Activated naive CD8-positive, alpha-beta T cell treated with anti-CD3 and anti-CD28 coated beads, Interleukin-2, amount 10 ng/mL, durations not matched to agents 7 days and 5 days (primary cell): ENCODE measurements around the gene FAM131C. TPM values are rescaled to one million over a fixed set of nuclear protein-coding genes. Genes with fewer than 3 reads are reported as not detected.

Source experiments
- ATAC-seq: fragments of 150-1000 bp; cut with Tn5 transposase; one replicate; pipeline ENCODE4 v1.10.0; 2021; ENCODE audit warnings: low read depth, moderate library complexity
- POLR2A ChIA-PET: fragments of 350-600 bp; sonication (Branson Sonifier 250); formaldehyde crosslinking; loops from one replicate; lab custom pipeline; 2021; ENCODE audit warnings: antibody characterized with exemption; lab: Charles Lee
- DNase-seq: peaks from one replicate; pipeline ENCODE4 v3.0.0; 2021
- H3K27ac Mint-ChIP-seq: one replicate; pipeline ENCODE4 v1.8.0; 2022; ENCODE audit warnings: mild to moderate bottlenecking, mixed read lengths
- H3K27me3 Mint-ChIP-seq: one replicate; pipeline ENCODE4 v1.8.0; 2022; ENCODE audit warnings: mild to moderate bottlenecking, moderate library complexity, mixed read lengths
- H3K36me3 Mint-ChIP-seq: one replicate; pipeline ENCODE4 v1.8.0; 2021; ENCODE audit warnings: mild to moderate bottlenecking, mixed read lengths
- H3K4me1 Mint-ChIP-seq: one replicate; pipeline ENCODE4 v1.8.0; 2021; ENCODE audit warnings: mixed read lengths
- H3K4me3 Mint-ChIP-seq: one replicate; pipeline ENCODE4 v1.8.0; 2022; ENCODE audit warnings: mild to moderate bottlenecking, moderate library complexity, mixed read lengths
- H3K9me3 Mint-ChIP-seq: one replicate; pipeline ENCODE4 v1.8.0; 2021; ENCODE audit warnings: mixed read lengths
- total RNA-seq, 2 experiments: library from RNA; stranded (reverse); gene quantifications; one replicate each; pipeline ENCODE4 v1.2.3, GENCODE V29; 2021

Gene FAM131C
- total RNA-seq, 2 experiments from 2014 or later, result 3.3 to 4.1 TPM

DNA sequence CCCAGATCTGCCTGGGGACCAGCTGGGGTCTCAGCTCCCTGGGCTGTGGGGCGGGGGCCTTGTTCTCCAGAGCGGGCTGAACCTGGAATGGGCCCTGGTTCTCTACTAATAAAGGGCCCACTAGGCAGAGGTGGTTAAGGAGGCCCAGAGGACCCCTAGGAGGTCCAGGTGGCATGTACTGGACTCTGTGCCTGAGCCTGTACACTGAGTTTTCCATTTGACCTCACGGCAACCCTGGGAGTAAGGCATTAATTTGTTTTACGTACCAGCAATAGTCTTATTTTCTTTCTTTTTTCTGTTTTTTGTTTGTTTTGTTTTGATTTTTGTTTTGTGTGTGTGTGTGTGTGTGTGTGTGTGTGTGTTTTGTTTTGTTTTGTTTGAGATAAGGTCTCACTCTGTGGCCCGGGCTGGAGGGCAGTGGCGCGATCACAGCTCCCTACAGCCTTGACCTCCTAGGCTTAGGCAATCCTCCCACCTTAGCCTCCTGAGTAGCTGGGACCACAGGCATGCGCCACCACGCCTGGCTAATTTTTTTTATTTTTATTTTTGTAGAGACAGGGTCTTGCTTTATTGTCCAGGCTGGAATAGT, 19.6 kb upstream of the FAM131C start:
- H3K4me1 Mint-ChIP-seq, result no peaks in the 10 kb centered on the region
- no peak for DNase-seq
- no peaks in the 10 kb centered on the region for H3K9me3 Mint-ChIP-seq
- no peak for ATAC-seq
- no peak overlapping the region for H3K4me3 Mint-ChIP-seq
- POLR2A ChIA-PET, result no interaction called here
- no peaks in the 10 kb centered on the region for H3K36me3 Mint-ChIP-seq
- H3K27me3 Mint-ChIP-seq, result peaks cover 19% of the 10 kb centered on the region
- no peak overlapping the region for H3K27ac Mint-ChIP-seq

DNA sequence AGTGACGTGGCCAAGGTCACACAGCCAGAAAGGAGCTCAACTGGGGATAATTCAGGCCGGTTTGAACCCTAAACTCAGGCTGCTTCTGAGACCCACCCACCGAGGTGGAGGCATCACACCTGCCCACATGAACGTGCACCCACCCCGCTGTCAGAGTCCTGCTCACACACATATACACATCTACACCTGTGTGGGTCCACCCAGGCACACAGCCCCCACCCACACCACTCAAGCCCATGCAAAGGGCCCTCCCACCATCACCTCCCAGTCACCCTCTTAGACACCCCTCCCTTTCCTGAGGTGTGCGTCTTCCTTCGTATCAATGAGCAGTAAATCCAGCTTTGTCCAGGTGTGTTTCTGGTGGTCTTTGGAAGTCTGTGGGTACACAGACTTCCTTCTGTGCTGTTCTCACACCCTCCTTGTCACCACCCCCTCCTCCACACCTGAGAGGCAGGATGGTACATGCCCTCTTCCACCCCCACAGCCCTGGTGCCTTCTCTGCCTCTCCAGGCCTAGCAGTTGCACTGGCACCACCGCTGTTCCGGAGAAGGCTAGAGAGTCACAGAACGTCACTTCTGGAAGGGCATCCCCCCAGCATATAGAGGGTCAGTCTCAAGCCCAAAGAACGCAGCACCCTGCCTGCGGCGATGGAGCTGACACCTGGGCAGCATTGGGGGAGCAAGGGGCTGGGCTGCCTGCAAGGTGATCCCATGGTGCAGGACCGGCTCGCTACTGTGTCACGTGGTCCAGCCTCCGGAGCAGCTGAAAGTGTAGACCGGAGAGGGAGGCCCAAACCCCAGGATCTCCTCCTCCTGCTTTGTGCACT, 18.9 kb upstream of the FAM131C start:
- ATAC-seq, result no peak
- no peak for DNase-seq
- Mint-ChIP-seq H3K4me3 (no peak overlapping the region), H3K27ac (no peak overlapping the region), H3K9me3 (no peaks in the 10 kb centered on the region), H3K36me3 (no peaks in the 10 kb centered on the region), H3K27me3 (peaks cover 17% of the 10 kb centered on the region), H3K4me1 (no peaks in the 10 kb centered on the region)
- POLR2A ChIA-PET, result no interaction called here

GRCh38 chr1:16091296-16091695, 17.8 kb upstream of the FAM131C start:
- no peak overlapping the region for H3K27ac Mint-ChIP-seq
- H3K36me3 Mint-ChIP-seq, result no peaks in the 10 kb centered on the region
- ATAC-seq (no peak), DNase-seq (no peak)
- H3K27me3 Mint-ChIP-seq, result peaks cover 8% of the 10 kb centered on the region
- no peak overlapping the region for H3K4me3 Mint-ChIP-seq
- no peaks in the 10 kb centered on the region for H3K9me3 Mint-ChIP-seq
- H3K4me1 Mint-ChIP-seq, result no peaks in the 10 kb centered on the region
- POLR2A ChIA-PET, result no interaction called here

DNA sequence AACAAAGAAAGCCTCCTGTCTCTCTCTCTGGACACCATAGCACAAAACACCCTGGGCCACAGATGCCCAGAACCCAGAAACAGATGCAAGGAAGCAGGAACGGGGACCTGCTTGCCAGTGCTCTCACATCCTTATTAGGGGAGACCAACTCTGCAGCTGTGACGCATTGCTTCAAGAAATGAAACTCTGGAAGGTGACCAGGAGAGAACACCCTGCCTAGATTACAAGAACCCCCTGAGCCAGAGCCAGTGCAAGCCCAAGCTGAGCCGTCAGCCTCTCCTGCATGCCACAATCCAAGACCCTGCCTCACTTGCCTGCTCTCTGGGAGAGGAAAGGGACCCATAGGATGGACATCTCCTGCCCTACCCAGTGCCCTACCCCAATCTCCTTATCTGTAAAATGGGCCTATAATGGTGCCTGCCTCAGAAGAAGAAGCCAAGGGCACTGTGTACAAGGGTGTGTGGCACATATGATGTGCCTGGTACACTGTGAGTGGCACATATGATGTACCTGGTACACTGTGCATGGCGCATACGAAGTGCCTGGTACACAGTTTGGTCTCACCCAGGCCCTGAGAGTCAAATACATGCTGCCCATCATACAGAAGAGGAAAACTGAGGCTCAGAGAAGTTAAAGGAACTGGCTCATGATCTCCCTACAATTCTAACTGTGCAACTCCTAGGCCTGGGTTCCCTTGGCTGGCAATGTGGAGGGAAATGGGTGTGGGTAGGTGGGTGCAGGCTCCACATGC, 16.8 kb upstream of the FAM131C start:
- Mint-ChIP-seq H3K27me3 (peaks cover 3% of the 10 kb centered on the region), H3K4me3 (no peak overlapping the region), H3K9me3 (no peaks in the 10 kb centered on the region), H3K27ac (no peak overlapping the region), H3K4me1 (no peaks in the 10 kb centered on the region), H3K36me3 (no peaks in the 10 kb centered on the region)
- ATAC-seq (no peak), DNase-seq (no peak)
- POLR2A ChIA-PET, result no interaction called here

DNA sequence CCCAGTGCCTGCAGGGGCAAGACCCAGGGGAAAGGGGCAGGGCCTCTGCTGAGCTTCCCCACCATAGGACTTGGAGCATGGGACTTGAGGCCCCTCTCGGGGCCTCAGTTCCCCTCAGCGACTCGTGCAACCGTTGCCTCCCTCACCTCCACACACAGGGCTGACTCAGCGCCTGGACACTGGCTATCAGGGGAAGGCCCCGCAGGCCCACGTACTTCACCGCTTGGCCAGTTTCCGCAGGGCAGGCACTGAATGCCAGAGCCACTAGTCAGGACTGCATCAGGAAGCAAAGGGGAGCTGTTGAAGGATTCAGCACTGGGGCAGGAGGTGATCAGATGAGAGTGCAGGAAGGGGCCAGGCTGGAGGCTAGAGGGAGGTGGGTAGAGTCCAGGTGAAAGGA, 15.5 kb upstream of the FAM131C start:
- DNase-seq, result no peak
- POLR2A ChIA-PET, result interaction anchor here (1.1 kb wide), 1 partner anchor 10 kb away, joined by 3 read pairs; no protein-coding TSS in a partner anchor
- Mint-ChIP-seq H3K27ac (no peak overlapping the region), H3K4me3 (no peak overlapping the region), H3K36me3 (no peaks in the 10 kb centered on the region), H3K4me1 (no peaks in the 10 kb centered on the region), H3K9me3 (no peaks in the 10 kb centered on the region), H3K27me3 (peaks cover 2% of the 10 kb centered on the region)
- no peak for ATAC-seq

DNA sequence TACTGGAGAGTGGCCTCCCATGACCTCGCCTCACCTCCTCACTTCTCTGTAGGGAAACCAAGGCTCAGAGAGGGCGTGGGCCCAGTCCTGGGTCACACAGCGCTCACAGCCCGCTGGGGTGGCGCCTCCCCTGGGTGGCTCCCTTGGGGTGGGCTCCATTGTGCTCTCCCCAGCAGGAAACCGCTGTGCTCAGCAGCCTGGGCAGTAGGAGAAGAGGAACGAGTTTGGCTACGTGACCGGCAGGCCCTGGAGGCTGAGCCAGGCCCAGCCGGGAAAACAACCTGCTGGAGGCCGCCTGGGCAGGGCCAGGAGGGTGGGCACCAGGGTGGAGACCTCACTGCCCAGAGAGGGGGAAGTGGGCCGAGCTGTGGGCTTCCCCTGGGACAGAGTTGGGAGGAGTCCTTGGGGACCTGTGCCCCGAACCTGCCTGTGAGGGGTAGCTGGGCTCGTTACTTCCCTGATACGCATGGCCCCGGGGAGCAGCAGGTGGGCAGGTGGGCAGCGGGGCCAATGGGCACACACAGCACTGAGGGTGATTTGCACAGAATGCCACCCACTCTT, 15.0 kb upstream of the FAM131C start:
- no peak overlapping the region for H3K27ac Mint-ChIP-seq
- H3K36me3 Mint-ChIP-seq, result no peaks in the 10 kb centered on the region
- no peak overlapping the region for H3K4me3 Mint-ChIP-seq
- ATAC-seq (no peak), DNase-seq (no peak)
- H3K4me1 Mint-ChIP-seq, result no peaks in the 10 kb centered on the region
- H3K9me3 Mint-ChIP-seq, result no peaks in the 10 kb centered on the region
- peaks cover 2% of the 10 kb centered on the region for H3K27me3 Mint-ChIP-seq
- POLR2A ChIA-PET, result interaction anchor here (1.1 kb wide), 1 partner anchor 10 kb away, joined by 3 read pairs; no protein-coding TSS in a partner anchor

- Mint-ChIP-seq H3K27ac (no peak overlapping the region), H3K9me3 (no peaks in the 10 kb centered on the region), H3K4me3 (no peak overlapping the region), H3K4me1 (no peaks in the 10 kb centered on the region), H3K27me3 (peaks cover 2% of the 10 kb centered on the region), H3K36me3 (no peaks in the 10 kb centered on the region)
- ATAC-seq, result no peak
- POLR2A ChIA-PET, result interaction anchor here (1.1 kb wide), 1 partner anchor 9 kb away, joined by 3 read pairs; no protein-coding TSS in a partner anchor
- no peak for DNase-seq
Measured at GRCh38 chr1:16087733-16088132, 14.3 kb upstream of the FAM131C start.

GRCh38 chr1:16085522-16085921, 12.1 kb upstream of the FAM131C start:
- Mint-ChIP-seq H3K4me3 (no peak overlapping the region), H3K27ac (no peak overlapping the region), H3K36me3 (no peaks in the 10 kb centered on the region), H3K4me1 (no peaks in the 10 kb centered on the region), H3K9me3 (no peaks in the 10 kb centered on the region), H3K27me3 (no peaks in the 10 kb centered on the region)
- POLR2A ChIA-PET, result interaction anchor here (0.7 kb wide), 1 partner anchor 97 kb away, joined by 3 read pairs; no protein-coding TSS in a partner anchor
- ATAC-seq (no peak), DNase-seq (no peak)

- no peaks in the 10 kb centered on the region for H3K9me3 Mint-ChIP-seq
- no peak for ATAC-seq
- no peak overlapping the region for H3K27ac Mint-ChIP-seq
- POLR2A ChIA-PET, result no interaction called here
- DNase-seq, result no peak
- H3K4me3 Mint-ChIP-seq, result no peak overlapping the region
- H3K27me3 Mint-ChIP-seq, result no peaks in the 10 kb centered on the region
- H3K36me3 Mint-ChIP-seq, result no peaks in the 10 kb centered on the region
- peaks cover 6% of the 10 kb centered on the region for H3K4me1 Mint-ChIP-seq
Measured at GRCh38 chr1:16083486-16083885, 10.0 kb upstream of the FAM131C start.

- DNase-seq, result peak; percentile 76
- Mint-ChIP-seq H3K36me3 (no peaks in the 10 kb centered on the region), H3K27me3 (no peaks in the 10 kb centered on the region), H3K27ac (no peak overlapping the region), H3K4me3 (no peak overlapping the region), H3K9me3 (no peaks in the 10 kb centered on the region), H3K4me1 (peaks cover 8% of the 10 kb centered on the region)
- POLR2A ChIA-PET, result interaction anchor here (1.4 kb wide), 2 partner anchors 81 to 105 kb away, joined by 5 read pairs; no protein-coding TSS in a partner anchor
- no peak for ATAC-seq
Measured at GRCh38 chr1:16082283-16083038, 9.0 kb upstream of the FAM131C start.

DNA sequence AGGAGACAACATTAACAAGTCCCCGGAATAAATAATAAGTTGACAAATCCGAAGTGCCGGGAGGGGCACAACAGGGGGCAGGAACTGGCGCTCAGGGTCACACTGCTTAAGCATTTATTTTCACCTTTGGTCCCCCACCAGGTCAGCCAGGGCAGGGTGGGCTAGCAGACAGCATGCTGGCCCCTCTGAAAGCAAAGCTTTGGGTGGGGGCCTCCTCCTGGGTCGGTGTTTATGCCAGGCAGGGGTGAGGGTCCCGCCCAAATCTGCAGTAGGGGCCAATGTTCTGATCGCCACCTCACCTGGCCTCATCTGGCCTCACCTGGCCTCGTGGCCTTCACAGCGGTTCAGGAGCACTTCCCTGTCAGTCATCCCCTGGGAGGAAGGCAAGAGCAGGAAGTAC, 8.2 kb upstream of the FAM131C start:
- Mint-ChIP-seq H3K36me3 (no peaks in the 10 kb centered on the region), H3K4me3 (no peak overlapping the region), H3K27ac (no peak overlapping the region), H3K9me3 (no peaks in the 10 kb centered on the region), H3K27me3 (no peaks in the 10 kb centered on the region), H3K4me1 (peaks cover 8% of the 10 kb centered on the region)
- no peak for ATAC-seq
- no peak for DNase-seq
- POLR2A ChIA-PET, result interaction anchor here (1.4 kb wide), 2 partner anchors 82 to 105 kb away, joined by 5 read pairs; no protein-coding TSS in a partner anchor

DNA sequence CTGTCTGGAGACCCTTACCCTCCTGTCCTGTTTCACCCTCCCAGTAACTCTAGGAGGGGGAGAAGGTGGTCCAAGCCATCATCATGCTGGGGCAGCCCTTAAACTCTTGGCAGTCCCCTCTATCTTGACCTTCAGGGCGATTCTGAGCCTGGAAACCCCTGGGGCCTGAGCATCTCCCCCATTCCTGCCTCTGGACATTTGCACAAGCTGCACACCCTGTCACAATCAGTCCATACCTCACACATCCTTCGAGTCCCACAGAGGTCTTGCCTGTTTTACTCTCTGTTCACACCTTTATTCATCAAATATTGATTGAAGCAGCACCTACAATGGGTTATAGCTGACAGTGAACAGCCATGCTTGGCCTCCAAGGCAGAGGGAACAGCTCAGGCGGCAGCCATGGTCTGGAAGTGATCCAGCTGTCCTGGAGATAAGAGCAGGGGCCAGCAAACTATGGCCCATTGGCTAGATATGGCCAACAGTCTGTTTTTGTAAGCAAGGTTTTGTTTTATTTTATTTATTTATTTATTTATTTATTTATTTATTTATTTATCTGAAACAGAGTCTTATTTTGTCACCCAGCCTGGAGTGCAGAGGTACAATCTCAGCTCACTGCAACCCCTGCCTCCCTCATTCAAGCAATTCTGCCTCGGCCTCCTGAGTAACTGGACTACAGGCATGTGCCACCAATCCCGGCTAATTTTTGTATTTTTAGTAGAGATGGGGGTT, 7.1 kb upstream of the FAM131C start:
- no peak overlapping the region for H3K27ac Mint-ChIP-seq
- ATAC-seq (no peak), DNase-seq (no peak)
- H3K4me1 Mint-ChIP-seq, result peaks cover 8% of the 10 kb centered on the region
- H3K4me3 Mint-ChIP-seq, result no peak overlapping the region
- H3K9me3 Mint-ChIP-seq, result no peaks in the 10 kb centered on the region
- H3K36me3 Mint-ChIP-seq, result no peaks in the 10 kb centered on the region
- POLR2A ChIA-PET, result interaction anchor here (1.8 kb wide), 1 partner anchor 11 kb away, joined by 11 read pairs; no protein-coding TSS in a partner anchor
- peaks cover 4% of the 10 kb centered on the region for H3K27me3 Mint-ChIP-seq
